ENCODE measurements around the gene BMP7.
A peak's percentile ranks its signal among the peaks of the same experiment; 100 is the strongest.

BMP7 gene

GRCh38 chr20:57275813-57276212, 9.4 kb upstream of the BMP7 start:
- H3K27ac ChIP-seq (ENCODE audit: low read length): no peak overlapping the region
- H3K4me1 ChIP-seq (ENCODE audit: control insufficient read depth, insufficient read depth, low read length): no peaks in the 10 kb centered on the region
- H3K4me3 ChIP-seq (ENCODE audit: low read length in 2 of 2): no peak overlapping the region
- H3K36me3 ChIP-seq (ENCODE audit: control insufficient read depth in 2 of 2, insufficient read depth in 2 of 2, low read length in 2 of 2): no peaks in the 10 kb centered on the region
- H3K27me3 ChIP-seq (ENCODE audit: control insufficient read depth in 1 of 2, insufficient read depth in 2 of 2, low read length in 2 of 2): peaks cover 3 to 22% of the 10 kb centered on the region in 2 donors
- no peak overlapping the region for H3K9ac ChIP-seq (ENCODE audit: low read length in 2 of 2)
- H3K9me3 ChIP-seq (ENCODE audit: control insufficient read depth in 2 of 2, low read length in 2 of 2): no peaks in the 10 kb centered on the region

GRCh38 chr20:57275334-57275733, 8.9 kb upstream of the BMP7 start:
- Histone ChIP-seq H3K4me3 (ENCODE audit: low read length in 2 of 2) (no peak overlapping the region), H3K27me3 (ENCODE audit: control insufficient read depth in 1 of 2, insufficient read depth in 2 of 2, low read length in 2 of 2) (peaks cover 3 to 22% of the 10 kb centered on the region in 2 donors), H3K36me3 (ENCODE audit: control insufficient read depth in 2 of 2, insufficient read depth in 2 of 2, low read length in 2 of 2) (no peaks in the 10 kb centered on the region), H3K9ac (ENCODE audit: low read length in 2 of 2) (no peak overlapping the region), H3K4me1 (ENCODE audit: control insufficient read depth, insufficient read depth, low read length) (no peaks in the 10 kb centered on the region), H3K9me3 (ENCODE audit: control insufficient read depth in 2 of 2, low read length in 2 of 2) (no peaks in the 10 kb centered on the region), H3K27ac (ENCODE audit: low read length) (no peak overlapping the region)

GRCh38 chr20:57274846-57275245, 8.4 kb upstream of the BMP7 start:
- Histone ChIP-seq H3K27me3 (ENCODE audit: control insufficient read depth in 1 of 2, insufficient read depth in 2 of 2, low read length in 2 of 2) (peaks cover 3 to 22% of the 10 kb centered on the region in 2 donors), H3K9me3 (ENCODE audit: control insufficient read depth in 2 of 2, low read length in 2 of 2) (no peaks in the 10 kb centered on the region), H3K36me3 (ENCODE audit: control insufficient read depth in 2 of 2, insufficient read depth in 2 of 2, low read length in 2 of 2) (no peaks in the 10 kb centered on the region), H3K27ac (ENCODE audit: low read length) (no peak overlapping the region), H3K9ac (ENCODE audit: low read length in 2 of 2) (no peak overlapping the region), H3K4me1 (ENCODE audit: control insufficient read depth, insufficient read depth, low read length) (no peaks in the 10 kb centered on the region), H3K4me3 (ENCODE audit: low read length in 2 of 2) (no peak overlapping the region)

GRCh38 chr20:57274299-57274698, 7.9 kb upstream of the BMP7 start:
- no peak overlapping the region for H3K27ac ChIP-seq (ENCODE audit: low read length)
- no peaks in the 10 kb centered on the region for H3K4me1 ChIP-seq (ENCODE audit: control insufficient read depth, insufficient read depth, low read length)
- peaks cover 5 to 20% of the 10 kb centered on the region in 2 donors for H3K27me3 ChIP-seq (ENCODE audit: control insufficient read depth in 1 of 2, insufficient read depth in 2 of 2, low read length in 2 of 2)
- H3K9me3 ChIP-seq (ENCODE audit: control insufficient read depth in 2 of 2, low read length in 2 of 2): no peaks in the 10 kb centered on the region
- no peaks in the 10 kb centered on the region for H3K36me3 ChIP-seq (ENCODE audit: control insufficient read depth in 2 of 2, insufficient read depth in 2 of 2, low read length in 2 of 2)
- H3K9ac ChIP-seq (ENCODE audit: low read length in 2 of 2): no peak overlapping the region
- H3K4me3 ChIP-seq (ENCODE audit: low read length in 2 of 2): no peak overlapping the region

- no peaks in the 10 kb centered on the region for H3K4me1 ChIP-seq (ENCODE audit: control insufficient read depth, insufficient read depth, low read length)
- no peaks in the 10 kb centered on the region for H3K9me3 ChIP-seq (ENCODE audit: control insufficient read depth in 2 of 2, low read length in 2 of 2)
- no peaks in the 10 kb centered on the region for H3K36me3 ChIP-seq (ENCODE audit: control insufficient read depth in 2 of 2, insufficient read depth in 2 of 2, low read length in 2 of 2)
- H3K4me3 ChIP-seq (ENCODE audit: low read length in 2 of 2): no peak overlapping the region
- no peak overlapping the region for H3K9ac ChIP-seq (ENCODE audit: low read length in 2 of 2)
- H3K27ac ChIP-seq (ENCODE audit: low read length): no peak overlapping the region
- peaks cover 9 to 19% of the 10 kb centered on the region in 2 donors for H3K27me3 ChIP-seq (ENCODE audit: control insufficient read depth in 1 of 2, insufficient read depth in 2 of 2, low read length in 2 of 2)
Observed at GRCh38 chr20:57272883-57273535, 6.6 kb upstream of the BMP7 start.

GRCh38 chr20:57270204-57270984, 4.0 kb upstream of the BMP7 start:
- Histone ChIP-seq H3K9me3 (ENCODE audit: control insufficient read depth in 2 of 2, low read length in 2 of 2) (no peaks in the 10 kb centered on the region), H3K36me3 (ENCODE audit: control insufficient read depth in 2 of 2, insufficient read depth in 2 of 2, low read length in 2 of 2) (no peaks in the 10 kb centered on the region), H3K4me1 (ENCODE audit: control insufficient read depth, insufficient read depth, low read length) (peaks cover 9% of the 10 kb centered on the region), H3K4me3 (ENCODE audit: low read length in 2 of 2) (no peak overlapping the region), H3K27ac (ENCODE audit: low read length) (no peak overlapping the region), H3K27me3 (ENCODE audit: control insufficient read depth in 1 of 2, insufficient read depth in 2 of 2, low read length in 2 of 2) (peaks cover 16 to 39% of the 10 kb centered on the region in 2 donors), H3K9ac (ENCODE audit: low read length in 2 of 2) (no peak overlapping the region)

GRCh38 chr20:57269148-57269984, 2.9 kb upstream of the BMP7 start:
- peaks cover 9% of the 10 kb centered on the region for H3K4me1 ChIP-seq (ENCODE audit: control insufficient read depth, insufficient read depth, low read length)
- H3K36me3 ChIP-seq (ENCODE audit: control insufficient read depth in 2 of 2, insufficient read depth in 2 of 2, low read length in 2 of 2): no peaks in the 10 kb centered on the region
- no peaks in the 10 kb centered on the region for H3K9me3 ChIP-seq (ENCODE audit: control insufficient read depth in 2 of 2, low read length in 2 of 2)
- no peak overlapping the region for H3K9ac ChIP-seq (ENCODE audit: low read length in 2 of 2)
- H3K27ac ChIP-seq (ENCODE audit: low read length): no peak overlapping the region
- no peak overlapping the region for H3K4me3 ChIP-seq (ENCODE audit: low read length in 2 of 2)
- peaks cover 21 to 45% of the 10 kb centered on the region in 2 donors for H3K27me3 ChIP-seq (ENCODE audit: control insufficient read depth in 1 of 2, insufficient read depth in 2 of 2, low read length in 2 of 2)

GRCh38 chr20:57268399-57269076, 2.1 kb upstream of the BMP7 start:
- Histone ChIP-seq H3K9ac (ENCODE audit: low read length in 2 of 2) (no peak overlapping the region), H3K27me3 (ENCODE audit: control insufficient read depth in 1 of 2, insufficient read depth in 2 of 2, low read length in 2 of 2) (peaks cover 23 to 49% of the 10 kb centered on the region in 2 donors), H3K27ac (ENCODE audit: low read length) (no peak overlapping the region), H3K4me3 (ENCODE audit: low read length in 2 of 2) (no peak overlapping the region), H3K9me3 (ENCODE audit: control insufficient read depth in 2 of 2, low read length in 2 of 2) (no peaks in the 10 kb centered on the region), H3K36me3 (ENCODE audit: control insufficient read depth in 2 of 2, insufficient read depth in 2 of 2, low read length in 2 of 2) (no peaks in the 10 kb centered on the region), H3K4me1 (ENCODE audit: control insufficient read depth, insufficient read depth, low read length) (peaks cover 9% of the 10 kb centered on the region)

- H3K4me1 ChIP-seq (ENCODE audit: control insufficient read depth, insufficient read depth, low read length): peaks cover 9% of the 10 kb centered on the region
- H3K36me3 ChIP-seq (ENCODE audit: control insufficient read depth in 2 of 2, insufficient read depth in 2 of 2, low read length in 2 of 2): no peaks in the 10 kb centered on the region
- H3K9ac ChIP-seq (ENCODE audit: low read length in 2 of 2): no peak overlapping the region
- no peak overlapping the region for H3K27ac ChIP-seq (ENCODE audit: low read length)
- peak overlapping the region in 1 of 2 donors; percentile 22 for H3K4me3 ChIP-seq (ENCODE audit: low read length in 2 of 2)
- H3K27me3 ChIP-seq (ENCODE audit: control insufficient read depth in 1 of 2, insufficient read depth in 2 of 2, low read length in 2 of 2): peaks cover 32 to 60% of the 10 kb centered on the region in 2 donors
- no peaks in the 10 kb centered on the region for H3K9me3 ChIP-seq (ENCODE audit: control insufficient read depth in 2 of 2, low read length in 2 of 2)
Observed at GRCh38 chr20:57267158-57267821, 849 bp upstream of the BMP7 start.

- Histone ChIP-seq H3K27me3 (ENCODE audit: control insufficient read depth in 1 of 2, insufficient read depth in 2 of 2, low read length in 2 of 2) (peaks cover 42 to 64% of the 10 kb centered on the region in 2 donors), H3K4me3 (ENCODE audit: low read length in 2 of 2) (peak overlapping the region in 1 of 2 donors; percentile 40), H3K4me1 (ENCODE audit: control insufficient read depth, insufficient read depth, low read length) (peaks cover 9% of the 10 kb centered on the region), H3K9me3 (ENCODE audit: control insufficient read depth in 2 of 2, low read length in 2 of 2) (no peaks in the 10 kb centered on the region), H3K36me3 (ENCODE audit: control insufficient read depth in 2 of 2, insufficient read depth in 2 of 2, low read length in 2 of 2) (no peaks in the 10 kb centered on the region), H3K9ac (ENCODE audit: low read length in 2 of 2) (no peak overlapping the region), H3K27ac (ENCODE audit: low read length) (no peak overlapping the region)
Observed at GRCh38 chr20:57265997-57266290, 497 bp downstream of the BMP7 start.
